Midbrain (tissue), 1 donor: ENCODE measurements around the gene PWWP2B.
A peak's percentile ranks its signal among the peaks of the same experiment; 100 is the strongest.
"Not testable (repeated sequence)": the region's sequence is repeated elsewhere in the genome, so short reads cannot be mapped to it uniquely, and the experiment has no call there.

Source experiments
- DNase-seq: peaks from one replicate; lab custom pipeline; 2025; lab: John Stamatoyannopoulos, UW

Gene PWWP2B

DNA sequence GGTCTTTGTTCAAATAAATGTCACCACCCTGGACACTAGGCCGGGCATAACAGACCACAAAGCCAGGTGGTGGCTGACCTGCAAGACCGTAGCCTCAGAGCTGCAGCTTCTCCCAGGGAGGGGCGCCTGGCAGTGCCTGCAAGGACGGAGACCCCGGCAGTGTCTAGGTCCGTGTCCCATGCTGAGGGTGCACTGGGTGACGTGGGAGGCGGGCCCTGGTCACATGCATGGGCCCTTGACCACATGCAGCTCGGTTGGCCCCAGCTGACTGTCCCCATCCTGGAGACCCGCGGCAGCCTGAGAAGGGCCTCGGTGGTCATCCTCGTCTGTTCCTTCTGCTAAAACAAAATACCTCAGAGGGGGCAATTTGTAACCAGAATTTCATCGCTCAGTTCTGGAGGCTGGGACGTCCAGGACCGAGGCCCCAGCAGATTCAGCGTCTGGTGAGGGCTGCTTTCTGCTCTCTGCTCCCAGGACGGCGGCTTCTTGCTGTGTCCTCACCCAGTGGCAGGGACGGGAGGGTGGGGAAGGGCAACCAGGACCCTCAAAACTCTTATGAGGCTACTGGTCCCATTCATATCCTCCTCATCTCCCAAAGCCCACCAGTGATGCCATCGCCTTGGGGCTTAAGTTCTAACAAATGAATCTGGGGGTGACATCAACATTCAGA, 36.8 kb downstream of the PWWP2B start:
- DNase-seq, result no peak

DNA sequence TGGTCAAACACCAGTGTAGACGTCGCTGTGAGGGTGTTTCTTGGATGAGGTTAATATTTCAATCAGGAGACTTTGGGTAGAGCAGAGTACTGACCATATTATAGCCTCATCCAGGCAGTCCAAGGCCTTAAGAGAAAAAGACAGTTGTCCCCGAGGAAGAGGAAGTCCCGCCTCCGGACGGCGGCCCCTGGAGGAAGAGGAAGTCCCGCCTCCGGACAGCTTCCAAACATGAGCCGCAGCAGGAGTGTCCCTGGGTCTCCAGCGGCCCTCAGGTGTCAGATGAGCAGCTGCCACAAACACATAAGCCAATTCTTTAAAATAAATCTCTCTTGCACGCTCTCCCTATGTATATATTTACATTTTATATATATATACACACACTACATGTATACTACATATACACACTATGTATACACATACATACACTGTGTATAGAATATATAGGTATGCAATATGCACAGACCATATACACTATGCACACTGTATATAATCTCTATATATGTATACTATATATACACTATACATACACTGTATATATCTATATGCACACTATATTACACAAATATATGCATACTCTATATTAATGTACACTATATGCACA, 37.5 kb downstream of the PWWP2B start:
- no peak for DNase-seq

DNA sequence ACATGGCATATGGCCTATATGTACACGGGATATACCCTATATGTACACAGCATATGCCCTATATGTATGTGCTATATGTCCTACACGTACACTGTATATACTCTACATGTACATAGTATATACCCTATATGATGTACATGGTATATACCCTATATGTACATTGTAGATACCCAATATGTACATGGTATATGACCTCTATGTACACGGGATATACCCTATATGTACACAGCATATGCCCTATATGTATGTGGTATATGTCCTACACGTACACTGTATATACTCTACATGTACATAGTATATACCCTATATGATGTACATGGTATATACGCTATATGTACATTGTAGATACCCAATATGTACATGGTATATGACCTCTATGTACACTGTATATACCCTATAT, 38.3 kb downstream of the PWWP2B start:
- DNase-seq, result not testable (repeated sequence)

DNA sequence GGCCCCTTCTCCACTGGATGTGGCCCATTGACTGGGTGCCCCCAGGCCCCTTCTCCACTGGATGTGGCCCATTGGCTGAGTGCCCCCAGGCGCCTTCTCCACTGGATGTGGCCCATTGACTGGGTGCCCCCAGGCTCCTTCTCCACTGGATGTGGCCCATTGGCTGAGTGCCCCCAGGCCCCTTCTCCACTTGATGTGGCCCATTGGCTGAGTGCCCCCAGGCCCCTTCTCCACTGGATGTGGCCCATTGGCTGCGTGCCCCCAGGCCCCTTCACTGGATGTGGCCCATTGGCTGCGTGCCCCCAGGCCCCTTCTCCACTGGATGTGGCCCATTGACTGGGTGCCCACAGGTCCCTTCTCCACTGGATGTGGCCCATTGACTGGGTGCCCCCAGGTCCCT, 39.1 kb downstream of the PWWP2B start:
- DNase-seq, result not testable (repeated sequence)

DNA sequence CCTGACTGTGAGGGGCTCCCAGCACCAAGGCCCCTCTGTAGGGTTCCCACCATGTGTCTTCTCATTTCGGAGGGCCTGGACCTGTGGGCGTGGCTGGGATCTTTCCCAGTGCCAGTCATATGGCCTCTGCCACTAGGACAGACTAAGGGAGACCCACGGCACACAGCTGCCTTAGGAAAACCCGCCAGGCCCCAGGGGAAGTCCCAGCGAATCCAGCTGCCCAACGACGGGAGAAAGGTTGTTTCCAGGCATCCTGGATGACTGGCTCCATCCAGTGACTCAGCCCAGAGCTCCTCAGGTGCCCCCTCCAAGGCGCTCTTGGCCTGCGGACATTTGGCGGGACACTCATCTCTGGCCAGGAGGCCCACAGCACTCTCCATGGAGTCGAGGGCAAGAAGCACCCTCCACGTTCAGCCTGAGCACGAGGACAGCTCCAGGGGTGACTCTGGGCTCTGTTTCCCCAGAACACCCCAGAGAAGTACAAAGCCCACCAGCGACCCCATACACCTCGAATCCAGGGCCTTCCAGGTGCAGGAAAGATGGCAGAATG, 39.9 kb downstream of the PWWP2B start:
- DNase-seq, result no peak

DNA sequence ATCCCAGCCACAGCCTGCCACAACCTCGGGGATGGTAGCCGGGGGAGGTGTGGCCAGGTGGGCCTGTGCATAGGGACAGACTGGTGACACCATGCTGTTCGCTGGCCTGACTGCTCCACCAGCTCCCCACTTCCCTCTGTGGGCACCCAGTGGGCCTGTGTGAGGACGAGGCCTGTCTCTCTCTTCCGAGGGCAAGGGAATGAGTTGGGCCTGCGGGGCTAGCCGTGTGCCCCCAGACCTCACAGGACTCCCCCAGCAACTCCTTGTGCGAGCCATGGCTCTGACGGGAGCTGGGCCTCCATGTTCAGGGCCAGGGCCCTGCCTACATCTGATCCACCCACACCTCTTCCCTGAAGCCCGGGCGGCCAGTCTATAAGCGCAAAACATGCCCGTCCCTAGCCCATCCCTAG, 40.5 kb downstream of the PWWP2B start:
- no peak for DNase-seq

DNA sequence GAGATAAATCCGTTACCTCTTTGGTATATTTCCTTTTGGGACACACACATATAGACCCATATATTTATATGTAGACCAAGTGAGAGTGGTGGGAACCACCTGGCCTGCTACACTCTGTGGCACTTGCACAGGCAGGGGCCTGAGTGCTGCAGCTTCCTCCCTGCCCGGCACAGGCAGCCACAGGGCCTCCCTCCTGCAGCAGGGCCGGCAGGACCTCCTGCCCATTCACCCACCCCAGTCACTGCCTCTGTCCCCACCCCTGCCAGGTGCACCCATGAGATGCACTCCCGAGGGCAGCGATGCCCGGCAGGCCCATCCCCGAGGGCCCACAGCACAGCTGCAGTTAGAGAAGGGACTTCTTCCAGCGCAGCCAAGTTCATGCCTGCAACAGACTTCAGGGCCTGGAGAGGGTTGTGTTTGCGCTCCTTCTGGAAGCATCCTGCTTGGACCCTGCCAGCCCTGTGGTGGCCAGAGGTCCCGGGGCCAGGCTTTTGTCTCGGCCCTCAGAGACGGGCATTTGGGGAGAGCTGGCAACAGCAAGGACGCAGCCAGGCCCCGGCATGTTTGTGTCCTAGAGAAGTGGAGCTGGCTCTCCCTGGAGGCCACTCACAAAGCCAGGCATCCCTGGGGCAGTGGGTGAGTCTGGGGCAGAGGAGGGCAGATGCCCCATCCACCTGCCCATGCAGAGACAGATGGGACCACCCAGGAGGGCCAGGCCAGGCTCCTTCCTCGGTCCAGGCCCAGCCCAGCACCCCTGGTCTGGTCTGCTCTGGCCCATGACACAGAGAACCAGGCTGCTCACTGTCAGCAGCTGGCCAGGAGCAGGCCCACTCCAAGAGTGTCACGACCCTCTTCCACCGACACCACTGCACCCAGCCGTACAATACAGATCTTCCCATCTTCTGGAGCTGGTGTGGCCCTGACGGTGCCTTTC, 41.4 kb downstream of the PWWP2B start:
- DNase-seq, result peak; percentile 45

DNA sequence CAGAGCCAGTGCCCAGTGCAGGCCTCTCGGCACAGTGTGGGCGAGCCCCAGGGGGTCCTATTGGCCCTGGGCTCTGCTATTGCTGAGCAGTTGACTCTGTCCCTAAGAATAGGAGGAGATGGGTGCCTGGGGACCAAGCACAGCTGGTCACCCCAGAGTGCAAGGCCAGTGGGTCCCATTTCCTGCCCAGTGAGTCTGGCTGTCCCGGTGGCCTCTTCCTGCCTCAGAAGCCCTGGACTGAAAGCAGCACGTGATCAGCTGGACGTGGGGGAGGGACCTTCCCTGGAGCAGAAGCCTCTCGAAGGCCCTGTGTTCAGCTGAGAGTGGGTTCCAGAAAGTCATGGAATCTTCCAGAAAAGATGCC, 42.0 kb downstream of the PWWP2B start:
- DNase-seq, result no peak

DNA sequence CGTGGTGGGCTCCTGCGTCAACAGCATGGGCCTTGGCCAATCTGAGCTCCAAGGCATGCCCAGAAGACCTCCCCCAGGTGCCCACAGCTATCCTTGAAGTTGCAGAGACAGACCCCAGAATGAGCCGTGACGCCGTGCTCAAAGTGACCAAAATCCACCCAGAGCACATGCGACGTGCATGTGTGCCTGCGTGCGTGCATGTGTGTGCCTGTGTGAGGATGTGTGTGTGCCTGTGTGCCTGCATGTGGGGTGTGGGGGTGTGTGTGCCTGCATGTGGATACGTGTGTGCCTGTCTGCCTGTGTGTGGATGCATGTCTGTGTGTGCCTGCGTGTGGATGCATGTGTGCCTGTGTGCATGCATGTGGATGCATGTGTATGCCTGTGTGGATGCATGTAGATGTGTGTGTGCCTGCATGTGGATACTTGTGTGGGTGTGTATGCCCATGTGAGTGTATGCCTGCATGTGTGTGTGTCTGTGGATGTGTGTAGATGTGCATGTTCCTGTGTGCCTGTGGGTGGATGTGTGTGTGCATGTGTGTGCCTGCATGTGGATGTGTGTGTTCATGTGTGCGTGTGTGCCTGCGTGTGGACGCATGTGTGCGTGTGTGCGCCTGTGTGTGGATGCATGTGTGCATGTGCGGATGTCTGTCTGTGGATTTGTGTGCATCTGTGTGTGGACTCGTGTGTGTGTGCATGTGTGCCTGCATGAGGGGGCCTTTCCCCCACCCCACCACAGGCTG, 42.6 kb downstream of the PWWP2B start:
- DNase-seq, result no peak

DNA sequence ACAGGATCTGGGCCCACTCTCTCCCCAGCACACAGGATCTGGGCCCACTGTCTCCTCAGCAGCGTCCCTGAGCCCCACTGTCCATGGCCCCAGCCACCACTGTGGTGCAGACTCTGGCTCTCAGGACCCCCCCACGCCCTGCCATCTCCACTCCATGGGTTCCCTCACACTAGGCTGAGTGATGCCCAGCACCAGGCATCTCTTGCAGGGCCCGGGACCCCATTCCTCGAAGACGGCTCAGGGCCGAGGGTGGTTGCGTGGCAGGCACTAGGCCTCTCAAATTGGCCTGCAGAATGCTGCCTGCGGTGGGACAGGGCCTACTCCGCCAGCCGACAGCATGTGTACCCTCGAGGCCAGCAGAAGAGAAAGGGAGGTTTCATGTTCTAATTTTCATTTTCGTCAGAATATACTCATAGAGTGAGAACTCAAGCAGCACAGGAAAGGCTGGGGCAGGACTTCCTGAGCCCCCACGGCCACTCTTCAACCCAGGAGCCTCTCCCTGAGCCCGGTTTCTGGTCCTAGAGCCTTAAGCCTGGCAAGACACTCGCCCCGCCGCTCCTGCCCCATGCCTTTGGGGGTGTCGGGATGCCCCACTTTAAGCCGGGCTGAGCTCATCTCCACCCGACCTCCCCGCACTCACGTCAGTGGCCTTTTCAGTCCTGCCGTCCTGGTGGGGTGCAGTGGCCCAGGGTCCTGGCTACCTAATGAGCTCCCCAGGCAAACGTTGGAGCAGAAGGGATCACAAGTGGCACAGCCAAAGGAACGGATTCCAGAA, 44.0 kb downstream of the PWWP2B start:
- DNase-seq, result no peak

DNA sequence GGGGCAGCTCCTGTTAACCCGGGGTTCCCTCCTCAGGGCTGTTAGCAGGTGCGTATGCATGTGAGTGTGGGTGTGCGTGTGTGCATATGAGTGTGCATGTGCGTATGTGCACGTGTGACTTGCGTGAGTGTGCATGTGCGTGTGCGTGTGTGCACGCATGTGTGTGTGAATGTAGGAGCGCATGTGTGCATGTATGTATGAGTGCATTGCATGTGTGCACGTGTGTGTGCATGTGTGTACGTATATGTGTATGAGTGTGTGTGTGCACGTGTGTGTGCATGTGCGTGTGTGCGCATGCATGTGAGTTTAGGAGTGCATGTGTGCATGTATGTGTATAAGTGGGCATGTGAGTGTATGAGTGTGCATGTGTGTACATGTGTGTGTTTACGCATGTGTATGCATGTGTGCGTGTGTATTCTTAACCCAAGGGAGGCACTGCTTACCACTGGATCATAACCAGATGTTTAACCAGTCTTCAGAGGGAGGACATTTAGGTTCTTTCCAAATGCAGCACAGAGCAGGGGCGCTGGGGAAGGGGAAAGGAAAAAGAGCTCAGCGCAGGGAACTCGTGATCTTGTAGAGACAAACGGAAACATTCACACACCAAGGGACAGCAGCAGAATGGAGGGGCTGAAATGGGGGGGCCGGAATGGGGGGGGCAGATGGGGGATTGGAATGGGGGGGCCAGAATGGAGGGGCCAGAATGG, 45.0 kb downstream of the PWWP2B start:
- DNase-seq, result no peak

DNA sequence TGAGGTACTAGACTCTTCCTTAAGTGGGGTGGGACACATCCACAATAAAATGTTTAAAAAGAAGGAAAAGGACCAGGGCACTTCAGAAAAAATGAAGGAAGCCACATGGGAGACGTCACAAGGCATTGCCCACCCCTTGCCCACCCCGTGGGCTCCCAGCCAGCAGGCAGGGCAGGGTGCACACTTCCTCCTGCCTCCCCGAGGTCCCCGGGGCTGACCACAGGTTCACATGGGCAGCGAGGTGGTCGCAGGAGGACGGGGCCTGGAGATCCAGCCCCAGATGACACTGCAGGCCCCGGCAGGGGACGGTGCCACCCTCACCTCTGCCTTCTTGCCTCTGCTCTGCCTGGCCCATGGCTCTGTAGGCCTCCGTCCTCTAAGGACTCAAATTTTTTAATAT, 45.6 kb downstream of the PWWP2B start:
- DNase-seq, result no peak

DNA sequence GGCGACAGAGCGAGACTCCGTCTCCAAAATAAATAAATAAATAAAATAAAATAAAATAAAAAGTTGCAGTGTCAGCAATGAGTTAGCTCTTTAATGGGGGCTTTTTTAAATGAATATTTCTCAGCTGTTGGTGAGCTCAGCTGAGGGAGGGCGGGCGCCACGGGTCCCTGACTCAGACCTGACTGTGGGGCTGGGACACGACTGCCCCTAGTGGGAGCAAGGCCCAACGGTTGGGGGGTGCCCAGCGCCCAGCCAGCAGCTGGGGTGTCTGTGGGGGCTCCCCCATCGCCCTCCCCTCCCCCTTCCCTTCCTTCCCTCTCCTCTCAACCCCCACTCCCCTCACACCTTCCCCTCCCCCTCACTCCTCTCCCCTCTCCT, 46.6 kb downstream of the PWWP2B start:
- DNase-seq, result no peak

DNA sequence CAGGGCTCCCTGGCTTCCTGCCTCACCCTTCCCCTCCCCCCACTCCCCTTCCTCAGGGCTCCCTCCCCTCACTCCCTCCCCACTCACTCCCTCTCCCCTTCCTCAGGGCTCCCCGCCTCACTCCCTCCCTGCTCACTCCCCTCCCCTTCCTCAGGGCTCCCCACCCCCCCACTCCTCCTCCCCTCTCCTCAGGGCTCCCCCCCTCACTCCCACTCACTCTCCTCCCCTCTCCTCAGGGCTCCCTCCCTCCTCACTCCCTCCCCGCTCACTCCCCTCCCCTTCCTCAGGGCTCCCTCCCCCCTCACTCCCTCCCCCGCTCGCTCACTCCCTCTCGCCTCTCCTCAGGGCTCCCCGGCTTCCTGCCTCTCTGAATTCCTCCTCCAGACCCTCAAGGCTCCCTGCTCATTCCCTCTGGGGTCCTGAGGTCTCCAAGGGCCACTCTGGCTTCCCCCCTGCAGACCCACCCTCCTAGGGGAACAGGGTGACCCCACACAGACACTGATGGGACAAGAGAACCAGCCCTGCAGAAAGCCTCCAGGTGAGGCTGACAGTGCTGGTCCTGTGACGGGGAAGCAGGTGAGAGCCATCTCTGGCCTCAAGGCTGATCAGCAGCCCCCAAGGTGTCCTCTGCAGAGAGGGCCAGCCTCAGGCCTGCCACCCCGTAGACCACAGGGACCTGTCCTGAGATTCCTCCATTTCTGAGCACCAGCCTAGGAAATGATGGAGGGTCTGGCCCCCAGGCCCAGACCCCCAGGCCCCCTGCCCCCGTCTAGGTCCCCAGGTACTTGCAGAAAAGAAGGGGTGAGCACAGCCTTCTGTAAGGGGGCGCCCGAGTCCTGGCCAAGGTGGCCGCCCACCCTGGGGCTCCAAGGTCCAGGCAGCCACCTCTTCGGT, 47.2 kb downstream of the PWWP2B start:
- DNase-seq, result no peak

DNA sequence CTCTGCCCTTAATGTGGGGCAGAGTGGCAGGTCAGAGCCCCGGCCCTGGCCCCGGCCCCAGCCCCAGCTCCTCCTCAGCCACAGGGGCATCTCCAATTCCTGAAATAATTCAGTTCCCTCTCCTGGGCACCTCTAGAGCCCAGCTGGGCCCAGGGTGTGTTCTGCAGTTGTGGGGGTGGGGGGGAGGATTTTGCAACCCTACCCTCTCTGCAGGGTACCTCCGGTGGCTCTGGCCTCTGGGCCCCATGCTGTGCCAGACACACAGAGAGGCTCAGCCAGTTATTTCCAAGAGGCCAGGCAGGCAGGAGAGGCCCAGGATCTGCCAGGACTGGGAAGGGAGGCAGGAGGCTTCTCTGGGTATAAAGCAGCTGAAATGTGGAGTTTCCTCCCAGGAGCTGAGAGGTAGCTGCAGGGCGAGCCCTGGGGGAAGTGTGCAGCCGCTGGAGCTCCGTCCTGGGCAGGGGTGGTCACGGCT, 47.9 kb downstream of the PWWP2B start:
- DNase-seq, result no peak

DNA sequence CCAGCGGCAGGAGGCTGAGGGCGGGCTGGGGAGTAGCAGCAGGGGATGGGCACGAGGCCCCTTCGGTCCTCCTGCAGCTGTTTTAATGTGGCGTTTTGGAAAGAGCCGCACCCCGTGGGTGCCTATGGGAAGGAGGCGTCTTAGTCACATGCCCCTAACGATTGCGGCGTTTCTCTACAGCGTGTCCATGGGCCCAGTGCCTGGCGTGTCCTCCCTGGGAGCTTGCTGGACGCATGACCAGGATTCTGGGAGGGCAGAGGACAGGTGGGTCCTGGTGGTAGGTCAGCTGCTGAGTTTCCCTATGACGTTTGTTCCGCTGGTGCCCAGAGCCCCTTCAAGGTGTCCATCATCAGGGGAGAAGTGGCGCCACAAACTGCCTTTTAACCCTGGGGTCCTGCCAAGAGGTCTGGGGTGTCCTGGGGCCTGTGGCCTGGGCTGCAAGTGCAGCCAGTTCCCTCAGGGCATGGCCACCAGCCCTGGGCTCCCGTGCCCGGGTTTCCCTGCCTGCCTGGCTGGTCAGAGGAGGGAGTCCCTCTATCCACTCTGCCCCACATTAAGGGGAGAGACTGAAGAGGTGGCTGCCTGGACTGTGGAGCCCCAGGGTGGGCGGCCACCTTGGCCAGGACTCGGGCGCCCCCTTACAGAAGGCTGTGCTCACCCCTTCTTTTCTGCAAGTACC, 48.7 kb downstream of the PWWP2B start:
- DNase-seq, result no peak

DNA sequence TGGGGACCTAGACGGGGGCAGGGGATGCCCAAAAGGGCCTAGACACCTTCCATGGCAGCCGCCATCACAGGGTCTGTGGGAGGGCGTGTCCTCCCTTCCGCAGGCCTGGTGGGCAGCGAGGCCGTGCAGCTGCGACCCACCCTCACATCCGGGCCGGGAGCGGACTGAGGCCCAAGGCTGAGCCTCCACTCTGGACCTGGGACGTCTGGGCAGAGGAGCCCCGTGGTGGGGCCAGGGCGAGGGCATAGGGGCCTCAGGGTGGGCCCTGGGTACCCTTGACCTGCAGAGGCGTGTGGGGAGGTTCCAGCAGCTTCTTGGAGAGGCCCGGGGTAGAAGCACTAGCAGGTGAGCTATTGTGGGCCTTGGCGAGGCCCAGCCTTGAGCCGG, 49.2 kb downstream of the PWWP2B start:
- no peak for DNase-seq

DNA sequence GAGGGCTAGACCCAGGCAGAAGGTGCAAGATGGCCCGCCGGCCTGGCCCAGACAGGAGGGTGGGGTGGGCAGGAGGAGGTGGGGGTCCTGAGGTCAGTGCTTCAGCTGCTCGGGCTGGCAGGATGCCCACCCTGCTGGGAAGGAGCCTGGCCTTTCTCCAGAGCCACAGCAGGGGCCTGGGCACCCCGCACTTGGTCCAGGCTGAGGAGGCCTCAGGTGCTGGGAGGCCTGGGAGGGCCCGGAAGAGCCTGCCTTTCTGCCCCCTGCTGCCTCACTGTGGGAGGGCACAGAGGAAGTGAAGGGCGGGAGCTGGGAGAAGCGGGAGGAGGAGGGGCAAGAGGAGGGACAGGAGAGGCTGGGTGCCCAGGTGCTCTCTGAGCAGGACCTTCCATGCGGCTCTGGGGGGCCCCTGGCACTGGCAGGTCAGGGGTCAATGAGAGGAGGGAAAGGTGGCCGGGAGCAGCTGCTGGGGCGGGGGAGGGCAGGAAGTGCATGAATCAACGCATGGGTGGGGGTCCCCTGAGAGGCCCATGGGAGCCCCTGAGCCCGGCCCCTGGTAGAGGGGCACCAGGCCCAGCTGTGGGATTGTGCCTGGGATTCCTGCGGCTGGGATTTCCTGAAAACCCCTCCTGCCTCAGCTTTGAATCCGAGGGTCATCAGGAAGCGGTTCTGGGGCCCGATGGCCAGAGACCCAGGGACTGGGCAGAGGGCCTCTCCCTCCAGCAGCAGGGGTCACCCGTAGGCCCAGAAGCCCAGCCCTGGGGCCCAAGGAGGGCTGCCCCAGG, 49.9 kb downstream of the PWWP2B start:
- DNase-seq, result no peak
